Esophagus squamous epithelium (tissue), 4 donors: ENCODE data around the gene TAOK3.

Experiments
- POLR2A ChIP-seq, 4 donors: fragments of 450-650 bp; IDR thresholded peaks; one replicate each; pipeline ENCODE4 v1.6.1; 2017; ENCODE audit warnings: antibody characterized with exemption in 4 of 4, mild to moderate bottlenecking in 4 of 4, moderate library complexity in 3 of 4
- TF ChIP-seq, protein P1 (sequence below), 6 experiments: fragments of 450-650 bp in 4 of 6; fragments of 200-600 bp in 2 of 6; sonication (generic) in 2 of 6; IDR thresholded peaks; one replicate each; pipeline ENCODE4 v1.5.1; 2016 to 2019; ENCODE audit warnings: antibody characterized with exemption in 6 of 6, mild to moderate bottlenecking in 4 of 6, moderate library complexity in 4 of 6

DNA sequence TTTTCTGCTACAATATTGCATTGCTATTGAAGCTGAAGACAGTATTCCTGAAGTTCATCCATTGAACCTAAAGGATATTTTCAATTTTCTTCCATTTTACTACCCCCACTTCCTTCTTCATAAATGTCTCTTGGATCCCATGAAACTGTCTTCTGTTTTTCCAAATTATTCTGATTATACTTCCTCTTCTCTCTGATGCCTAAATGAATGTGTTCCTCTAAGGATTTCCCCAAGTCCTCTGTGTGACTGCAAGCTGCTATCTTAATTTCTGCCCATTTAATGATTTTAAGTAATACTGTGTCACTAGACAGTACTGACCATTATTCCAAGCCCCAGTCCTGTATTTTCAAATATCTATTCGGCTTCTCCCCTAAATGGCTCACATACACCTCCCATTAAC lies 102.9 kb downstream of the TAOK3 start:
- TF ChIP-seq, protein P1, sequence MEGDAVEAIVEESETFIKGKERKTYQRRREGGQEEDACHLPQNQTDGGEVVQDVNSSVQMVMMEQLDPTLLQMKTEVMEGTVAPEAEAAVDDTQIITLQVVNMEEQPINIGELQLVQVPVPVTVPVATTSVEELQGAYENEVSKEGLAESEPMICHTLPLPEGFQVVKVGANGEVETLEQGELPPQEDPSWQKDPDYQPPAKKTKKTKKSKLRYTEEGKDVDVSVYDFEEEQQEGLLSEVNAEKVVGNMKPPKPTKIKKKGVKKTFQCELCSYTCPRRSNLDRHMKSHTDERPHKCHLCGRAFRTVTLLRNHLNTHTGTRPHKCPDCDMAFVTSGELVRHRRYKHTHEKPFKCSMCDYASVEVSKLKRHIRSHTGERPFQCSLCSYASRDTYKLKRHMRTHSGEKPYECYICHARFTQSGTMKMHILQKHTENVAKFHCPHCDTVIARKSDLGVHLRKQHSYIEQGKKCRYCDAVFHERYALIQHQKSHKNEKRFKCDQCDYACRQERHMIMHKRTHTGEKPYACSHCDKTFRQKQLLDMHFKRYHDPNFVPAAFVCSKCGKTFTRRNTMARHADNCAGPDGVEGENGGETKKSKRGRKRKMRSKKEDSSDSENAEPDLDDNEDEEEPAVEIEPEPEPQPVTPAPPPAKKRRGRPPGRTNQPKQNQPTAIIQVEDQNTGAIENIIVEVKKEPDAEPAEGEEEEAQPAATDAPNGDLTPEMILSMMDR (IDR thresholded peaks at IDR 0.05) = no peak
- no peak for TF ChIP-seq POLR2A (IDR thresholded peaks at IDR 0.05)
